GM15510 (cell line): ENCODE results near the gene ACVR1B.

ENCODE experiments used
- POLR2A ChIP-seq: IDR thresholded peaks from 3 replicates; pipeline ENCODE4 v1.6.1; 2011; ENCODE audit warnings: borderline replicate concordance; ENCODE audit not compliant: insufficient read length; ENCODE audit errors: extremely low read depth

ACVR1B gene

GRCh38 chr12:52024845-52025230 is 73.3 kb downstream of the ACVR1B start:
- no peak for TF ChIP-seq POLR2A

DNA sequence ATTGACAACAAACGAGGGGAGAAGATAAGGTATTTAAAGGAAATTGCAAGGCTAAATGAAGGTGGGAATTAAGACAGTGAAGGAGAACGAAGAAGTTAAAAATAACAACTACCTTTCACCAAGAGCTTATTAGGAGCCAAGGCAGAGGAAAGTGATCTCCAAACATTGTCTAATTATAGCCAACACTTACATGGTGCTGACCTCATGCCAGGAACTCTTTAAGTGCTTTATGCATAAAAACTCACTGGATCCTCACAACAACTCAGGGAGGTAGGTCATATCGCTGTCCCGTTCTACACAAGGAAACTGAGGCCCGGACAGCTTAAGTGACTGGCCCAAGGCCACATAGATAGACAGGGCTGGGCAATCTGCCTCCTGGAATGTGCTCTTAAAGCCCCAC is 74.8 kb downstream of the ACVR1B start:
- no peak for TF ChIP-seq POLR2A

GRCh38 chr12:52027085-52027843 is 75.8 kb downstream of the ACVR1B start:
- no peak for TF ChIP-seq POLR2A

DNA sequence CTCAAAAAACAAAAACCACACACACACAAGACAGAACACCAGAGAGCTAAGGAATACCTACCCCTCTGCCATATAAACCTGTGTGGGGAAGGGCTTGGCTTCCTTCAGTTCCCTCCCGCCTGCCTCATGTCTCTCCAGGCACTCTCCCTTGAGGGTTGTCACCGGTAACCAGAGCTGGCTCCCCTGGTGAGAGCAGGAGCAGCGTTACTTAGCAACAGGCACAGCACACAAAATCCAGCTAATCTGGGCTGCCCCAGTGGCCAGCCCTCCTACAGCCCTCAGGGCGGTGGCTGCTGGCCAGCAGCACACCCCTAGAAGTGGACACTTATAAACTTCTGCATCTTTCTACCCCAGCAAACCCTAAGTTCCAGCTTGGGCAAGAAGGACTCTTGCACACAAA is 78.2 kb downstream of the ACVR1B start:
- no peak for TF ChIP-seq POLR2A

DNA sequence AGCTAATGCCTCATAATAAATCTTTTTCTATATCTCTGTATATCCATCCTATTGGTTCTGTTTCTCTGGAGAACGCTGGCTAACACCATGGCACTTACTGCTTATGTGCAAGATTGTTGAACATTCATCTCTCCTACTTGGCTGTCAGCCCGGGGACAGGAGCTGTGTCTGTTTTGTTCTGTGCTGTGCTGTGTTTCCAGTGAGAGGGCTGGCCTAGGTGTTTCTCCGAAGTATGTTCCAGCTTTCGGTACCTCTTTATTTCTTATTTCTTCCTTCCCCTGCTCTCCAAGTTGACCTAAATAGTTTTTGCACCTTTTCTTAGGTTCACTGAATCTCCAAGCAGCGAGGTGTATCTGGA is 80.9 kb downstream of the ACVR1B start:
- TF ChIP-seq POLR2A, result no peak

DNA sequence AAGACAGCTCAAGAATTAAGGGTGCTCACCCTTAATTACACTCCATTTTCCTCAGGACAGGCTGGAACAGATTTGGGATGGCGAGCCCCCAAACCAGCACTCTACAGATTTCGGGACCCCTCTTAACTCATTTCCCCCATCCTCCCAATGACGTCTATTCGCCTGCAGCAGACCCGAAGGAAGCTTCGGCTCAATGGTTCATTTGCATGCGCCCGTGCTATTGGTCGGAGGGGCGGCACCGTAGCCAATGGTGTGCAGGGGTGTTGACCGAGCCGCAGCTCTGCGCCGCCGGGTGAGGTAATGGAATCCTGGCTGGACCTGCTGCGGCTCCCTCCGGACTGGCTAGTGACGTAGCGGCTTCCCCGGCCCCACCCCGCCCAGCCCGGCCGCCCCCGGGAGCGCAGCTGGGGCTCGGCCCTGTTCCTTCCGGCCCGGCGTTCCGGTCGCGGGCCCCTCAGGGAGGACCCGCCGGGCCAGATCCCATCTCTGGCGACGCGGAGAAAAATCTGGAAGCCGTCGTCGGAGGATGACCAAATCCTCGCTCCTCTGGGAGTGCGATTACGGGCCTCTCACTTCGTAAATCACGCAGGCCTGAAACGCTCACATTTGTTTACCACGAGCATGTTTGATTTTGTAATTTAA is 81.4 kb downstream of the ACVR1B start:
- TF ChIP-seq POLR2A, result peak; percentile 53

- TF ChIP-seq POLR2A, result no peak
Measured at GRCh38 chr12:52033446-52034140, 82.1 kb downstream of the ACVR1B start.

GRCh38 chr12:52035190-52035589 is 83.7 kb downstream of the ACVR1B start:
- no peak for TF ChIP-seq POLR2A

GRCh38 chr12:52035926-52036325 is 84.4 kb downstream of the ACVR1B start:
- TF ChIP-seq POLR2A, result no peak

DNA sequence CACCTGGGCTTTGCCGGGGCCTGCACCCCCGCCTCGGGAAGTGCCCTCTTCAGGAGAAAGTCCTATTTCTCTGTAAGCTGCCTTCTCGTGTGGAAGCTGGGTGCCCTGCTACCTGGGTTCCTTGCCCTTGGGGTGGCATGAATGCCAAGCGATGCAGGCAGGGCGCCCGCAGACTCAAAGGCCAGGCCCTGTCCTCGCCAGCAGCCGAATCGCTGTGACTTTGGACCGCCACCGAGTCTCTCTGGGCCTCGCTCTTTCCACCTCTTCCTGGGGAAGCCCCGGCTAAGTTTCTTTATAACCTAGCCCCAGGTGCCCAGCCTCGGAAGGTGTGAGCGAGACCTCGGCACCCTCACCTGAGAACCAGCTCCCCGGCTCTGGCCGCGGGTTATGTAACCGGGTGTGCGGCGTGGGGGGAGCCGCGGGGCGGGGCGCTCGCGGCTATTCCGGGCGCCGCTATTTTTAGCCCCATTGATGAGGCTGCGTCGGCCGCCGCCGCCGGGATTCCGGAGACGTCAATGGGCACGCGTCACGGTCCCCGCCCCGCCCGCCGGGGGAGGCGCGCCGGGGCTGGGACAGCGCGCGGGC is 85.2 kb downstream of the ACVR1B start:
- no peak for TF ChIP-seq POLR2A

GRCh38 chr12:52037248-52037861 is 85.9 kb downstream of the ACVR1B start:
- no peak for TF ChIP-seq POLR2A

- no peak for TF ChIP-seq POLR2A
Measured at GRCh38 chr12:52038447-52038846, 86.9 kb downstream of the ACVR1B start.

DNA sequence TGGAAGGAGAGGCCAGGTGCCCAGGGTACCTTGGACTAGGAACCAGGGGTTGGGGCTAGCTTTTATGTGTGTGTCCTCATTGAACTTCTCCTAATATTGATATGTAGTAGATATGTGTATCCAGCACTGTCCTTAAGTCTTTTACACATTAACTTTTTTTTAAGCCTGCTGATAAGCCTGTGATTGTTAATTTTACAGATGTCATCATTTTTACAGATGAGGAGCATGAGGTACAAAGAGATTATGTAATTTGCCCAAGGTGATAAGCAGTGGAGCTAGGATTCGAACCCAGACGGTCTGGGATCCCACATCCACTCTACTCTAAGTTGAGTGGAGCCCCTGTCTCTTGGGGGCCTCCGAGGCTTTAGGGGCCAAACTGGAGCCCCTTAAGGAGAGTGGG is 89.5 kb downstream of the ACVR1B start:
- TF ChIP-seq POLR2A, result no peak

- TF ChIP-seq POLR2A, result no peak
Measured at GRCh38 chr12:52041695-52042123, 90.2 kb downstream of the ACVR1B start.
